ENCODE results near the gene INHA.

The INHA gene

GRCh38 chr2:219574484-219575311, 2.6 kb downstream of the INHA start:
- DNase-seq (ENCODE audit: low read depth, low spot score) = no peak

- no peak for DNase-seq (ENCODE audit: low read depth, low spot score)
Measured at GRCh38 chr2:219575566-219576504, 3.7 kb downstream of the INHA start.

- no peak for DNase-seq (ENCODE audit: low read depth, low spot score)
Measured at GRCh38 chr2:219576505-219577388, 4.6 kb downstream of the INHA start.

GRCh38 chr2:219578811-219579613, 6.9 kb downstream of the INHA start:
- no peak for DNase-seq (ENCODE audit: low read depth, low spot score)

- DNase-seq (ENCODE audit: low read depth, low spot score) = no peak
Measured at GRCh38 chr2:219581346-219581745, 9.2 kb downstream of the INHA start.

- DNase-seq (ENCODE audit: low read depth, low spot score) = no peak
Measured at GRCh38 chr2:219591091-219591490, 19.0 kb downstream of the INHA start.

- DNase-seq (ENCODE audit: low read depth, low spot score) = no peak
Measured at GRCh38 chr2:219592736-219593135, 20.6 kb downstream of the INHA start.

GRCh38 chr2:219593154-219593553, 21.0 kb downstream of the INHA start:
- no peak for DNase-seq (ENCODE audit: low read depth, low spot score)

- no peak for DNase-seq (ENCODE audit: low read depth, low spot score)
Measured at GRCh38 chr2:219595256-219595655, 23.1 kb downstream of the INHA start.

GRCh38 chr2:219596954-219597551, 24.9 kb downstream of the INHA start:
- no peak for DNase-seq (ENCODE audit: low read depth, low spot score)

GRCh38 chr2:219597552-219598307, 25.6 kb downstream of the INHA start, which contains the start of gene STK11IP:
TSS of gene STK11IP (plus strand) at chr2:219597857. CDS start at chr2:219598120, 263 bp downstream.
- DNase-seq (ENCODE audit: low read depth, low spot score) = peak; percentile 91

- DNase-seq (ENCODE audit: low read depth, low spot score) = no peak
Measured at GRCh38 chr2:219598308-219599078, 26.4 kb downstream of the INHA start.

- no peak for DNase-seq (ENCODE audit: low read depth, low spot score)
Measured at GRCh38 chr2:219603771-219604170, 31.7 kb downstream of the INHA start.

GRCh38 chr2:219605607-219605954, 33.5 kb downstream of the INHA start:
- no peak for DNase-seq (ENCODE audit: low read depth, low spot score)

- no peak for DNase-seq (ENCODE audit: low read depth, low spot score)
Measured at GRCh38 chr2:219607931-219608330, 35.8 kb downstream of the INHA start.

- no peak for DNase-seq (ENCODE audit: low read depth, low spot score)
Measured at GRCh38 chr2:219608399-219608964, 36.4 kb downstream of the INHA start.

- DNase-seq (ENCODE audit: low read depth, low spot score) = no peak
Measured at GRCh38 chr2:219609149-219609750, 37.1 kb downstream of the INHA start.

GRCh38 chr2:219611306-219611705, 39.2 kb downstream of the INHA start:
- no peak for DNase-seq (ENCODE audit: low read depth, low spot score)
